ENCODE measurements around the gene YWHAB. TPM values are rescaled to one million over a fixed set of nuclear protein-coding genes. Genes with fewer than 3 reads are reported as not detected.

Gene YWHAB
- 100 to 1,000 TPM; 105 to 174 (median 125) TPM for total RNA-seq

- Histone ChIP-seq H3K27ac (peak within 1 kb of the TSS; percentile 93 to 100 (median 98)), H3K27me3 (no peaks in the 10 kb centered on the region), H3K4me3 (peak within 1 kb of the TSS; percentile 76 to 100 (median 96)), H3K36me3 (no peaks in the 10 kb centered on the region), H3K4me1 (peaks cover 0 to 44% (median 6%) of the 10 kb centered on the region in 4 donors), H3K9me3 (no peaks in the 10 kb centered on the region)
- peak; percentile 84 to 88 for TF ChIP-seq POLR2A (IDR thresholded peaks at IDR 0.05)
- peak in 3 of 6 experiments; percentile 42 to 48 (median 46) for TF ChIP-seq CTCF (IDR thresholded peaks at IDR 0.05)
- peak; percentile 98 to 99 (median 99) for DNase-seq
Observed at GRCh38 chr20:44885392-44886265, at the start of gene YWHAB. Gene YWHAB (plus strand): TSS chr20:44885705. CDS start chr20:44901534, 15,829 bp downstream.

- no peaks in the 10 kb centered on the region for H3K9me3 ChIP-seq
- DNase-seq, result no peak
- no peaks in the 10 kb centered on the region for H3K36me3 ChIP-seq
- TF ChIP-seq CTCF (IDR thresholded peaks at IDR 0.05) (no peak), POLR2A (IDR thresholded peaks at IDR 0.05) (no peak)
- H3K4me1 ChIP-seq, result no peaks in the 10 kb centered on the region
- H3K27ac ChIP-seq, result no peak overlapping the region
- no peak overlapping the region for H3K4me3 ChIP-seq
- no peaks in the 10 kb centered on the region for H3K27me3 ChIP-seq
Observed at GRCh38 chr20:44836601-44837120, 48.8 kb upstream of the YWHAB start.

GRCh38 chr20:44837946-44838345 lies 47.6 kb upstream of the YWHAB start:
- Histone ChIP-seq H3K9me3 (no peaks in the 10 kb centered on the region), H3K27me3 (no peaks in the 10 kb centered on the region), H3K27ac (no peak overlapping the region), H3K4me3 (no peak overlapping the region), H3K4me1 (no peaks in the 10 kb centered on the region), H3K36me3 (no peaks in the 10 kb centered on the region)
- TF ChIP-seq POLR2A (IDR thresholded peaks at IDR 0.05) (no peak), CTCF (IDR thresholded peaks at IDR 0.05) (no peak)
- no peak for DNase-seq

- H3K9me3 ChIP-seq, result no peaks in the 10 kb centered on the region
- TF ChIP-seq CTCF (IDR thresholded peaks at IDR 0.05) (no peak), POLR2A (IDR thresholded peaks at IDR 0.05) (no peak)
- H3K36me3 ChIP-seq, result no peaks in the 10 kb centered on the region
- no peak for DNase-seq
- H3K27ac ChIP-seq, result no peak overlapping the region
- H3K4me3 ChIP-seq, result no peak overlapping the region
- H3K27me3 ChIP-seq, result no peaks in the 10 kb centered on the region
- H3K4me1 ChIP-seq, result no peaks in the 10 kb centered on the region
Observed at GRCh38 chr20:44838521-44838920, 47.0 kb upstream of the YWHAB start.

GRCh38 chr20:44839481-44839880 lies 46.0 kb upstream of the YWHAB start:
- TF ChIP-seq CTCF (IDR thresholded peaks at IDR 0.05) (no peak), POLR2A (IDR thresholded peaks at IDR 0.05) (no peak)
- Histone ChIP-seq H3K36me3 (no peaks in the 10 kb centered on the region), H3K4me1 (no peaks in the 10 kb centered on the region), H3K27me3 (no peaks in the 10 kb centered on the region), H3K27ac (no peak overlapping the region), H3K9me3 (no peaks in the 10 kb centered on the region), H3K4me3 (no peak overlapping the region)
- no peak for DNase-seq
